IPS-15b (cell line): ENCODE measurements around the gene PSMD9.
"Not testable (repeated sequence)": the region's sequence is repeated elsewhere in the genome, so short reads cannot be mapped to it uniquely, and the experiment has no call there.

Source experiments
- H3K27me3 ChIP-seq: one replicate; pipeline ENCODE4 v1.6.1; 2013; ENCODE audit warnings: low read length; ENCODE audit not compliant: control insufficient read depth, insufficient read depth
- H3K36me3 ChIP-seq: one replicate; pipeline ENCODE4 v1.6.1; 2013; ENCODE audit warnings: low read length; ENCODE audit not compliant: control insufficient read depth, insufficient read depth
- H3K4me1 ChIP-seq: one replicate; pipeline ENCODE4 v1.6.1; 2013; ENCODE audit warnings: mild to moderate bottlenecking, low read length; ENCODE audit not compliant: control insufficient read depth, insufficient read depth
- H3K4me3 ChIP-seq: one replicate; pipeline ENCODE4 v1.5.1; 2013; ENCODE audit warnings: low read depth, low read length
- H3K9ac ChIP-seq: one replicate; pipeline ENCODE4 v1.6.1; 2013; ENCODE audit warnings: low read depth, mild to moderate bottlenecking, low read length
- H3K9me3 ChIP-seq: one replicate; pipeline ENCODE4 v1.6.1; 2013; ENCODE audit warnings: mild to moderate bottlenecking, low read length; ENCODE audit not compliant: control insufficient read depth, insufficient read depth

PSMD9 gene

DNA sequence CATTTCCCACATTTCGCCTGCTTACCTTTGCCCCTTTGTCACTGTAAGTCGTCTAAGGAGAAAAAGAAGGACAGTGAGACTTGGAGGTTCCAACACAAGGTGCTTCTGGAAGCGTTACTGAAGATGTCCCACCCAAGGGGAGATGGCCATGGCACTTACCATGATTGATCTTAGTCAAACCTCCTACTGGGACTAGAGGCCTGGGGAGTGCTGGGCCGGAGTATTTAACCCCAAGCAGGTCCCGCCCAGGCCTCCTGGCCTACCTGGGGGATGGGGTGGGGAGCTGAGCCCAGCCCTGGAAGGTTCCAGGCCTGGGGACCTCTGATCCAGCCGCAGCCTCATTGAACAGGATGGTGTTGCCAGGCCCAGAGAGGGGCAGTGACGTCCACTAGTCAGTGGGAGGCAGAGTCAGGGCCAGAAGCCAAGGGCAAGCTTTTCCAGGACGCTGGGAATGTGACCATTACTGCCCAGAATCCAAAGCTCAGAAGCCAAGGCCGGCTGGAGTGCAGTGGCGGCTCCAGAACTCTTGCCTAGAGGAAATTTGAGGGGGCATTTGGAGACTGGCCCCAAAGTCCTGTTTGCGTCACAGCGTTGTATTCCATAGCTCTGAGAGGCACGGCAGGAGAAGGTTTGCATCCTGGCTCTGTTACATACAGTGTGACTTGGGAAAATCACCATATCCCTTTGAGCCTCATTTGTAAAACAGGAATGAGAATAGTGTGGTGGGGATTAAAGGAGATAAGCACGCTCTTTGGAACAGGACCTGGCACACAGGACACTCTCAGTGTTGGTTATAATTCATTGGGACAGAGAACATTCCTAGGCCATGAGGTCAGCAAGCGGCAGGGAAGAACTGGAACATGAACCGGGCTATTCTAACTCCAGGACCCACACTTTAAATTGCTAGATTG lies 29.7 kb upstream of the PSMD9 start, which contains the start of gene HPD:
Gene HPD, minus strand, starts transcription at position 198 of the 911 bp plus-strand sequence. Its CDS starts 36 bp downstream, at position 162.
- H3K27me3 ChIP-seq: no peaks in the 10 kb centered on the region
- H3K9ac ChIP-seq: peak within 1 kb of the TSS; percentile 37
- H3K9me3 ChIP-seq: no peaks in the 10 kb centered on the region
- no peak within 1 kb of the TSS for H3K4me3 ChIP-seq
- H3K36me3 ChIP-seq: no peaks in the 10 kb centered on the region
- H3K4me1 ChIP-seq: peaks cover 11% of the 10 kb centered on the region

DNA sequence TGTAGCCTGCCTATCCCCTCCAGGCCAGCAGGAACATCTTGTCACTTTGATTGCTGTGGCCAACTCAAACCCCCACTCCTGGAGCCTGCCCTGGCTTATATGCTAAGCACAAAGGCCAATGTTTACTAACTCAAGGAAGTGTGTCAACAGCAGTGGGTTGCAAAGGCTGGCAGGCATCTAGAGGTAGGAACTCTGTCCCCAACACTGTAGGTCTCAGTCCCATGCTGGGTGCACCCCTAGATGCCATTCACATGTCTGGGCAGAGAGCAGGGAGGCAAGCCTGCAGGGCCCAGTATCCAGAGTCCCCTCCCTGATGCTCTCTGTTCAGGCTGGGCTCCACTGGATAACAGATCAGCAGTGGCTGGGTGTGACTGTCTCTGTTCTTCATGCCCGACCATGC lies 28.3 kb upstream of the PSMD9 start:
- Histone ChIP-seq H3K36me3 (no peaks in the 10 kb centered on the region), H3K9ac (no peak overlapping the region), H3K4me1 (peaks cover 11% of the 10 kb centered on the region), H3K9me3 (no peaks in the 10 kb centered on the region), H3K4me3 (no peak overlapping the region), H3K27me3 (no peaks in the 10 kb centered on the region)

DNA sequence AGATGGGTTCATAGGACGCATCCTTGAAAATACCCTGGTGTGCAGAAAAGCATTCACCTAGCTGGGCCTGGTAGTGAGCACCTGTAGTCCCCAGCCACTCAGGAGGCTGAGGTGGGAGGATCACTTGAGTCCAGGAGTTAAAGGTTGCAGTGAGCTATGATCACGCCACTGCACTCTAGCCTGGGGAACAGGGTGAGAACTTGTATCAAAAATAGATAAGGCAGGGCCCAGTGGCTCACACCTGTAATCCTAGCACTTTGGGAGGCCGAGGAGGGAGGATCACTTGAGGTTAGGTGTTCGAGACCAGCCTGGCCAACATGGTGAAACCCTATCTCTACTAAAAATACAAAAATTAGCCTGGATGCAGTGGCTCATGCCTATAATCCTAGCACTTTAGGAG lies 27.9 kb upstream of the PSMD9 start:
- not testable (repeated sequence) for H3K9ac ChIP-seq, H3K36me3 ChIP-seq, H3K27me3 ChIP-seq, H3K9me3 ChIP-seq, H3K4me3 ChIP-seq
- H3K4me1 ChIP-seq: peaks cover 11% of the 10 kb centered on the region

DNA sequence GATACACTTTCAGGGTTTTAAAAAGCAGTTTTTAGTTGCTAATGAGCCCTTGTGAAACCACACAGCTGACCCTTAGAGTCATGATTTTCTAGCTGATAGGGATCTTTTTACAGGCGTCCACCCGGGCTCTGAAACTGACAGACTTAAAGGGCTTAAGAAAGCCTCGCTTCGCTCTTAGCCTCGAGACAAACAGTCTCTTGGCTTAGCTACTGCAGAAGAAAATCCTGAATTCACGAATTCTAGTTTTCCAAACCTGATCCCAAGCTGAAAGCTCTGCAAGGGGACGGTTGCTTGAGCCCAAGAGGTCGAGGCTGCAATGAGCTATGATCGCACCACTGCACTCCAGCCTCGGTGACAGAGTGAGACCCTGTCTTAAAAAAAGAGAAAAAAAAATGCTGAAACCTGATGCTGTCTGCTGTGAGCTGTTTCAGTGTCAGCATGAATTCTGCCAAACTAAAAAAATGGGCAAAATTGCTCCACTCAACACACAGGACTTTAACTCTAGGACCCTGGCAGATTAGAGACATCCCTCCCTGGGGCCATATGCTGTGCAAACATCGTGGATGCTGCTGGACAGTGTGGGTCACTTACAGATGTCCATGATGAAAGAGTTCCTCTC lies 26.8 kb upstream of the PSMD9 start:
- H3K27me3 ChIP-seq: no peaks in the 10 kb centered on the region
- no peak overlapping the region for H3K4me3 ChIP-seq
- no peaks in the 10 kb centered on the region for H3K36me3 ChIP-seq
- no peak overlapping the region for H3K9ac ChIP-seq
- peaks cover 11% of the 10 kb centered on the region for H3K4me1 ChIP-seq
- no peaks in the 10 kb centered on the region for H3K9me3 ChIP-seq

DNA sequence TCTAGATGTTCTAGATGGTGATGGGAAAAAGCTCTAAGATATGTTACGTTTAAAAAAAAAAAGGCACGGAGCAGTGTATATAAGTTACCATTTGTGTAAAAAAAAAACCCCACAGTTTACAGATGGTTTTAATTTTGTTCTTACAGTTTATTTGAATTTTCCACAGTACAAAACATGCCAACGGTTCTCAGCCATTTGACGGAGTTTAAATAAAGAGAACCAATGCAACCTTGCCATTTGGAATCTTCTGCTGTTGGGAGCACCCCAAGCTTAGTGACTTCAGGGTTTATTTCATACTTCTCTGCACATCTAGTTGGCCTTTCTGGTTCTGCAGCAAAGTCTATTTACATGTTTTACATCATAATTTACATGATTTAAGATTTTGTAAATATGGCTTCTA lies 22.3 kb upstream of the PSMD9 start:
- no peaks in the 10 kb centered on the region for H3K36me3 ChIP-seq
- no peak overlapping the region for H3K9ac ChIP-seq
- H3K27me3 ChIP-seq: no peaks in the 10 kb centered on the region
- H3K4me1 ChIP-seq: peaks cover 2% of the 10 kb centered on the region
- no peaks in the 10 kb centered on the region for H3K9me3 ChIP-seq
- no peak overlapping the region for H3K4me3 ChIP-seq

DNA sequence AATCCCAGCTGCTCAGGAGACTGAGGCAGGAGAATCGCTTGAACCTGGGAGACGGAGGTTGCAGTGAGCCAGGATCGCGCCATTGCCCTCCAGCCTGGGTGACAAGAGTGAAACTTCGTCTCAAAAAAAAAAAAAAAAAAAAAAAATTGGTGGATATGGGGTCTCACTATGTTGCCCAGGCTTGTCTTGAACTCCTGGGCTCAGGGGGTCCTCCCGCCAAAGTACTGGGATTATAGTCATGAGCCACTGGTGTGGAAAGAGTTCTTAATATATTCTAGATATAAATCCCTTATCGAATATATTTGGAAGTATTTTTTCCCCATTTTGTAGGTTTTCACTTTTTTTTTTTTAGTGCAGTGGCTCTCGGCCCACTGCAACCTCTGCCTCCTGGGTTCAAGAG lies 19.4 kb upstream of the PSMD9 start:
- H3K36me3 ChIP-seq, H3K9me3 ChIP-seq, H3K4me3 ChIP-seq, H3K9ac ChIP-seq, H3K4me1 ChIP-seq, H3K27me3 ChIP-seq: not testable (repeated sequence)

DNA sequence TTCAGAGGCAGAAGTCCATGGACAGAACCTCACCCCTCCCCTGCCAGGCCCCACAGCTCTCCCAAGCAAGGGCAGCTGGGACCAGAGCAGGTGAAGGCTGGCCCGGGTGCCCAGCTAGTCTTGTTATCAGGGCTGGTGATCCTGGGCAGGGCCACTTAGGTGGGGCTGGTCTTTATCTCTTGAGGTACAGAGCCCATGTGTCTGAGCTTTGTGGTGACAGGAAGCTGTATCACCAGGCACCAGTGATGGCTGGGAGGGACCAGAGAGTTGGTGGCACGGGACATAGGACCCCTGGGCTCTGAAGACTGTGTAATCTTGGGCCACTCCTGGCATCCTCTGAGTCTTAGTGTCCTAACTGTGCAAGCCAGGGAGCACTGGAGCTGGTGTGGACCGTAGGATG lies 17.1 kb upstream of the PSMD9 start:
- no peak overlapping the region for H3K4me3 ChIP-seq
- H3K9me3 ChIP-seq: no peaks in the 10 kb centered on the region
- H3K36me3 ChIP-seq: no peaks in the 10 kb centered on the region
- H3K9ac ChIP-seq: no peak overlapping the region
- no peaks in the 10 kb centered on the region for H3K27me3 ChIP-seq
- H3K4me1 ChIP-seq: no peaks in the 10 kb centered on the region

DNA sequence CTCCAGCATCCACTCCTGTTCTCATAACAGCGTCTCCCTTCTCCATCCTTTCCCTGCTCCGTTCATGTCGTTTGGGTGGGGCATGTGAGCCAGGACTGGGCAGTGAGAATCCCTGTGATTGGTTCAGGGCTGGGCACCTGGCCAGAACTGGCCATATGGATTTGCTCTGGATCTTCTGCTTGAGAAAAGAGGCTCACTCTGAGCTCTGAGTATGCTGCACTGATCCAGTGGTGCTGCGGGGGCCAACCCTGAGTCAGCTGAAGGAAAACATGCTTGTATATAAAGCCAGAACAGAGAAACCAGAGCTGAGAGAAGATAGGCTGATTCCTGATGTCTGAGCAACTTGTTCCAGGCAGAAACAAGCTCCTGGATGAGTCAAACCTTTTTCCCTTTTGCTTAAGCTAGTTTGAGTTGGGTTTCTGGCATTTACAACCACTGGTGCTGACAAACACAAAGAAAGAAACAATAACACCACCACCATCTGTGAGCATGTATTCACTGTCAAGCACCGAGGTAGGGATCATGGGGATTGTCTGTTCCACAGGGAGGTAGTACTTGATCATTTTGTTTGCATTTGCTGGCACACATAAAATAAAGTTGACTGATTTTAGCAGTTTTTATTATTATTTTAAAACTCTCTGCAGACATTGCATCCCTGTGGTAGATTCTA lies 15.9 kb upstream of the PSMD9 start:
- Histone ChIP-seq H3K4me3 (no peak overlapping the region), H3K4me1 (no peaks in the 10 kb centered on the region), H3K9me3 (no peaks in the 10 kb centered on the region), H3K36me3 (no peaks in the 10 kb centered on the region), H3K27me3 (no peaks in the 10 kb centered on the region), H3K9ac (no peak overlapping the region)

DNA sequence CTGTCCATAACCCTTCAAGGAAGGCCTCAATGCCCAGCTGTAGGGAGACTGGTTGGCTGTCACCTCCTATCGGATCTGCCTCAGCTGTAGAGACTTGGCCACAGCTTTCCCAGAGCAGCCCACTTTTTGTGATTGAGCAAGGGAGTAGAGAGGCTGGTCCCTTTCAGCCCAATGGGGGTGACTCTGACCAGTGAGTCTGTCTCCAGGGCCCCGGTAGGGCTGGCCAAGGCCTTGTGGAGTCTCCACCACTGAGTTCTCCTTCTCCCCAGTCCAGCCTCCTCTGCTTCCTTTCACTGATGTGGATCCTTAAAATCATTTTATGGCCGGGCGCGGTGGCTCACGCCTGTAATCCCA lies 15.4 kb upstream of the PSMD9 start:
- H3K4me3 ChIP-seq: no peak overlapping the region
- H3K36me3 ChIP-seq: no peaks in the 10 kb centered on the region
- no peaks in the 10 kb centered on the region for H3K4me1 ChIP-seq
- H3K9me3 ChIP-seq: no peaks in the 10 kb centered on the region
- no peak overlapping the region for H3K9ac ChIP-seq
- no peaks in the 10 kb centered on the region for H3K27me3 ChIP-seq

DNA sequence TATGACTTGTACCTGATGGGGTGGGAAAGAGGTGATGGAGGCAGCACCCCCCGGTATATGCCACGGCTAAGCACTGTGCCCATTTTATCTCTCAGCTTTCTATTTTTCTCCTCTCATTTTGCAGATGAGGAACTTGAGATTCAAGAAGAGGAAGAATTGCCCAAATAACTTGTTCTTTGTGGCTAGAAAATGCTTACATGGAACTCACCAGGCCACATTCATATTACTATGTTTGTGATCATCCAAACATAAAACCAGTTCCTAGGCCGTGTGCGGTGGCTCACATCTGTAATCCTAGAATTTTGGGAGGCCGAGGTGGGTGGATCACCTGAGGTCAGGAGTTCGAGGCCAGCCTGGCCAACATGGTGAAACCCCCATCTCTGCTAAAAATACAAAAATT lies 14.5 kb upstream of the PSMD9 start:
- Histone ChIP-seq H3K36me3 (no peaks in the 10 kb centered on the region), H3K27me3 (no peaks in the 10 kb centered on the region), H3K4me3 (no peak overlapping the region), H3K4me1 (no peaks in the 10 kb centered on the region), H3K9me3 (no peaks in the 10 kb centered on the region), H3K9ac (no peak overlapping the region)

DNA sequence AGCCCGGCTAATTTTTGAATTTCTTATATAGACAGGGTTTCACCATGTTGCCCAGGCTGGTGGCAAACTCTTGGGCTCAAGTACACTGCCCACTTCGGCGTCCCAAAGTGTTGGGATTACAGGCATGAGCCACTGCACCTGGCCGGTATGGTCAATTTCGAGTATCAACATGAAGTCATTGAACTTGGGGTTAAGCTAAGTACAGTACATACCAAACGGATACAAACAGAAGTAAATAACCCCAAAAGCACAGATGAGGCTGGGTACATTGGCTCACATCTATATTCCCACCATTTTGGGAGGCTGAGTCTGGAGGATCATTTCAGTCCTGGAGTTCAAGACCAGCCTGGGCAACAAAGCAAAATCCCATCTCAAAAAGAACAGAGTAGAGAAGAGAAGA lies 13.0 kb upstream of the PSMD9 start:
- Histone ChIP-seq H3K27me3 (no peaks in the 10 kb centered on the region), H3K36me3 (no peaks in the 10 kb centered on the region), H3K9ac (no peak overlapping the region), H3K9me3 (no peaks in the 10 kb centered on the region), H3K4me3 (no peak overlapping the region), H3K4me1 (no peaks in the 10 kb centered on the region)

DNA sequence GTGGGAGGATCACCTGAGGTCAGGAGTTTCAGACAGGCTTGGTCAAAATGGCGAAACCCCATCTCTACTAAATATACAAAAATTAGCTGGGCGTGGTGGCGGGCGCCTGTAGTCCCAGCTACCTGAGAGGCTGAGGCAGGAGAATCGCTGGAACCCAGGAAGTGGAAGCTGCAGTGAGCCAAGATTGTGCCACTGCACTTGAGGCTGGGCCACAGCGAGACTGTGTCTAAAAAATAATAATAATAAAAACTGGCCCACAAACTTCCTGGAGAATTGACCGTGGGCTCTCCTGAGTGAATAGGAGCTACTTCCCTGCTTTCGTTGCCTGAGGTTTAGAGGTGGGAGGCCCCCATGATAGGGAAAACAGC lies 12.5 kb upstream of the PSMD9 start:
- not testable (repeated sequence) for H3K27me3 ChIP-seq, H3K9me3 ChIP-seq, H3K4me1 ChIP-seq, H3K9ac ChIP-seq, H3K4me3 ChIP-seq, H3K36me3 ChIP-seq
